HG02840 (cell line): ENCODE measurements around the gene CDKN2C.
"Not testable (repeated sequence)": the region's sequence is repeated elsewhere in the genome, so short reads cannot be mapped to it uniquely, and the experiment has no call there.

ENCODE experiments used
- ATAC-seq: cut with Tn5 transposase; IDR thresholded peaks from one replicate; pipeline ENCODE4 v1.9.1; 2021; ENCODE audit warnings: mild to moderate bottlenecking, moderate library complexity, moderate number of reproducible peaks; ENCODE audit not compliant: unreplicated experiment, low FRiP score

Gene CDKN2C

DNA sequence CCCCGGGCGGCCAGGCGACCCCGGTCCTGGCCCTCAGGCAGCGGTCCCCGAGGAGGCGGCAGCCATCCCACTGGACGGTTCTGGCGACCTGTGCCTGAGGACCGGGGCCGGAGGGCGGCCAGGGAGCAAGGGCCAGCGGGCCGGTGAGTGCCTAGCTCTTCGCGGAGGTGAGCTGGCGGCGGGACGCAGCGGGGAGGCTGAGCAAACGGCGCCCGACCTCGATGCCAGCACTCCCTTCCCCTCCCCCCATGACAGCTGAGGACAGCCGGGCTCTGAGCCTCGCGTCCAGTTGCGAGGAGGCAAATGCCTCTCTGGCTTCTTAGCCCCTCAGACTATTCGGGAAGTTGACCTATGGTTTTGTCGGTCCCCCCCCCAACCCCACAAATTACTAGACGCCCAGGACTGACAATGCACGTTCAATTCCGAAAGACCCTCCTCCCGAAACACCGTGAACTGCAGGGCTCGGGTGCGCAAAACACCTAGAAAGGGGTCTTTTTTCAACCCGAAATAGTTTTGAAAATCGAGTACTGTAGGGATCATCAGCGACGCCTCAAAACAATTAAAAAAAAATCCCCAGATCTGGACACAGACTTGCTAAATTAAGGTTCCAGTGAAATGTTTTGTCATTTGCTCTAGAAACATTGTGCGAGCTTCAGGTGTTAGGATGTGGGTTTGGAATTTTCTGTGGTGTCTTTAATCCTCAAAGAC lies 8.3 kb downstream of the CDKN2C start:
- peak; percentile 34 for ATAC-seq

DNA sequence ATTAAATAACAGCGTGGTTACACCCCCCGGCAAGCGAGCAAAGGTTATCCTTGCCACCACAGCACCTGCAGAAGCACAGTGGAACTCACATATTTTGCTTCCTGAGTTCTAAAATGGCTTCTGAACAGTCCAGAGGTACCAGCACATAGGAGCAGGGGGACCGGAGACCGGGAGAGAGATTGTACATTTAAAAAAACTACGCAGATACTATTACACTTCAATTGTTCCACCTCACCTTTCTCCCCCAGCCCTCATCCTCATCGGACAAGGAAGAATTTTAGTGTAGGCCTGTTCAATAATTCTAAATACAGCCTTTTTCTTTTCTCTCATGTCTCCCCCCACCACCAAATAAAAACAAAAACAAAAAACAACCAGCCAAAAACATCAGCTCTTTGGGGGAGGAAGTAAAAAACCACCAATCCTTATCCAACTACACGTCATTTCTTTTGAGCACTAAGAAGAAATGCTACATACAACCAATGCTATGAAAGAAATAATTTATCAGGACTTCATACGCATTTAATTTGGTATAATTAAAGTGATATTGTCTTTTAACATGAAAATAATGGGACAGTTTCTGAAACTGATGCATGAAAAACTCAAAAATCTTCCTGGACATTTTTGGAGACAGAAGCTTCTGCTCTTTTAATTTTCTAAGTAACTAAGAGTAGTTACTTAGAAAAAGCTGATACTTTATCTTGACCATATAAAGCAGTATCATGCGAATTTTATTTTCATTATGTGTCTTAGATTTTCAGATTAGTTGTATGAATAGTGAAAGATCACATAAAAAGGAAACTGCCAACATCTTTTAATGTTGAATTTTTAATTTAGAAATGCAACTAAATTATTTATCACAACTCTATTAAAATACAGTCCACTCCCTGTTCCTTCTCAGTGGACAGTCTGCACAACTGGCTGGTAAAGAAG lies 9.1 kb downstream of the CDKN2C start:
- no peak for ATAC-seq

- ATAC-seq = no peak
Observed at GRCh38 chr1:50979937-50980336, 9.9 kb downstream of the CDKN2C start.

GRCh38 chr1:50980505-50980904 lies 10.5 kb downstream of the CDKN2C start:
- no peak for ATAC-seq

DNA sequence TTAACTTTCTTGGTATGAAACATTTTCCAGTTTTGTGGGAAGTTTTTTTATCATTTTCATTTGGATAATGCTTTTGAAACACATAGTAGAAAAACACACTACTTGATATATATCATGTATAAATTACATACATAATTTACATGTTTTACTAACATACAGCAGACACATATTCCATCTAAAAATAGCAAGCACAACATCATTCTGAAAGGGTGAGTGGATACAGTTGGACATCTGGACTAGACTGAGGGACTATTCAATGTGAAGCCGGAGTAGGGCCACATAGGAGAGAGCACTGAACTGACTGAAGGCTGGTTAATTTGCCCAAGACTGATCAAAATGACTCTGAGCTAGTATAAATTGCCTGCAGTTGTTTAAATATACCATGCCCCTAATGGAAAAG lies 11.7 kb downstream of the CDKN2C start:
- ATAC-seq = no peak

DNA sequence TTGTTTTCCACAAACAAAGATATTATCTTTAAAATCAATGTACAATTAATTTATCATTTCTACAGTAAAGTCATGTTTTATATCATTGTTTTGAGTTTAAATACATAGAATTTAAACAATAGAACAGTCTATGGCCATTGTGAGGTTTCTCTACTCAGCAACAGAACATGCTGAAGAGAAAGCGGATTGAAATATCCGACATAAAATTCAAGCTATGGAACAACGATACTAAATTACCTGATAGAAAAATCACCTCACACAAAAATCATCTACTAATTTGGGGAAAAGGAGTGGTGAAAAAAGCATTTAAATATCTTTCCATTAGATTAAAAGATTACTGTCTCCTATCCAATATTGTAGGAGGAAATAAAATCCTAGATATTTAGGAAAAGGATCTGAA lies 12.6 kb downstream of the CDKN2C start:
- ATAC-seq = no peak

- ATAC-seq = no peak
Observed at GRCh38 chr1:50983219-50983802, 13.3 kb downstream of the CDKN2C start.

- ATAC-seq = no peak
Observed at GRCh38 chr1:50985094-50985493, 15.0 kb downstream of the CDKN2C start.

- ATAC-seq = no peak
Observed at GRCh38 chr1:50986653-50987052, 16.6 kb downstream of the CDKN2C start.

- no peak for ATAC-seq
Observed at GRCh38 chr1:50989694-50990093, 19.6 kb downstream of the CDKN2C start.

- no peak for ATAC-seq
Observed at GRCh38 chr1:50992532-50993318, 22.7 kb downstream of the CDKN2C start.

DNA sequence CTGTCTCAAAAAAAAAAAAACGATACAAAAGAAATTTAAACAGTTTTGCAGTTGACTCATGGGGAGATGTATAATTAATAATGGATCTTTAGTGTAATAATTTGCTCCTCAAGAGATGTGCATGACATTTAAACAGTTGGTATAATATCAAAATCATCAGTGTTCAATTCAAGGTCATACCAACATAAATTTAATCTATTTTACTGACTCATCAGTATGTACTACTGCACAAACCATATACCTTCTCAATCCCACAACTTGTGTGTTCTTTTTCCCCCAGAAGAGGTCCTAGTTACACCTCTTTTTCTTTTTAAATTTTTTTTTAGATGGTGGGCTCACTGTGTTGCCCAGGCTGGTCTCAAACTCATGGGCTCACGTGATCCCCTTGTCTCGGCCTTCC lies 23.6 kb downstream of the CDKN2C start:
- no peak for ATAC-seq

DNA sequence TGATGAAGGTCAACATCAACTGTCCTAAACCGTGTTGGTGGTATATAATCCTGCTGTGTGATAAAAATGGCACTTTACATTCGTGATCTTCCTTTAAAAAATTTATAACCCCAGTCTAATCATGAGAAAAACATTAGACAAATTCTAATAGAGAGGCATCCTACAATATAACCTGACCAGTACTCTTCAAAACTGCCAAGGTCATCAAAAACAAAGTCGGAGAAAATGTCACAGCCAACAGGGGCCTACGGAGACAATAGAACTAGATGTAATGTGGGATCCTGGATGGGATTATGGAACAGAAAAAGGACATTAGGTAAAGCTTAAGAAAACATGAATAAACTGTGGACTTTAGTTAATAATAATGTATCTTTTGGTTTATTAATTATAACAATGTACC lies 25.0 kb downstream of the CDKN2C start:
- ATAC-seq = no peak

GRCh38 chr1:50995651-50996050 lies 25.6 kb downstream of the CDKN2C start:
- ATAC-seq = no peak

- ATAC-seq = no peak
Observed at GRCh38 chr1:50996083-50996482, 26.0 kb downstream of the CDKN2C start.

DNA sequence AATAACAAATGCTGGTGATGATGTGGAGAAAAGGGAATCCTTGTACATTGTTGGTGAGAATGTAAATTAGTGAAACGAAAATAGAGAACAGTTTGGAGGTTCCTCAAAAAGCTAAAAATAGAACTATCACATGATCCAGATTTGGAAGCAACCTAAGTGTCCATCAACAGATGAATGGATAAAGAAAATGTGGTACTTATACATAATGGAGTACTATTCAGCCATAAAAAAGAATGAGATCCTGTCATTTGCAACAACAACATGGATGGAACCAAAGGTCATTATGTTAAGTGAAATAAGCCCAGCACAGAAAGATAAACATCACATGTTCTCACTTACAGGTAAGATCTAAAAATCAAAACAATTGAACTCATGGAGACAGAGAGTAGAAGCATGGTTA lies 29.3 kb downstream of the CDKN2C start:
- not testable (repeated sequence) for ATAC-seq

- peak; percentile 86 for ATAC-seq
Observed at GRCh38 chr1:51000160-51000559, 30.1 kb downstream of the CDKN2C start.

DNA sequence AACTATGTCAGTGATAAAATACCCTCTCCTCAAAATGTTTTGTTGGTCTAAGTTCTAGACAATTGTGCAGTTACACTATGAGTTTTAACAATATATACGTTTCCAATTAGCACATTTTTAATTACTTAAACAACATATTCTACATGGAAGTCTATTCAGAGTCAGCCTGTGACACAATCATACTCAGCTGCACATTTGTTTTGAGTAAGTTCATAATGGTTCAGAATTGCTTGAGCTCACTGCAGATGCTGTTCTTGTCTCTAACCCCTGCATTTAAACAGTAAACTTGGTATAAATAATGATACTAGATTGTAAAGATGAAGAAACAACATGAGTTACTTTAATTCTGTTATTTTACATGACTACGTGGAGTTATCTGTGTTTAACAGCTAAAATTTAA lies 30.6 kb downstream of the CDKN2C start:
- peak; percentile 30 for ATAC-seq

DNA sequence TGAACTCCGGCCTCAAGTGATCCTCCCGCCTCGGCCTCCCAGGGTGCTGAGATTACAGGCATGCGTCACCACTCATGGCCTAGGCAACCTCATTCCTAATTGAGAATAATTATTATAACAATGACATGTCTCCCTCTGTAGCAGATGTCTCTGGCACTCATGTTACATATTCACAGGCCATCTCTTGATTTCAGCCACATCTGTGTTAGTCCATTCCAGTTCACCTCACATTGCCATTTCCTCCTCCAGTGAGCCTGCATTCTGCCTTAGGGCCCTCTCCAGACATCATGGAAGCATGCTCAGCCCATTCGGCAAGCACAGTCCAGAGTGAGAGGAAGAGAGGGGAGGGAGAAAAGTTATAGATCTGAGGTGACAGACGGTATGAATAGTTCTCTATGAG lies 32.5 kb downstream of the CDKN2C start:
- no peak for ATAC-seq

DNA sequence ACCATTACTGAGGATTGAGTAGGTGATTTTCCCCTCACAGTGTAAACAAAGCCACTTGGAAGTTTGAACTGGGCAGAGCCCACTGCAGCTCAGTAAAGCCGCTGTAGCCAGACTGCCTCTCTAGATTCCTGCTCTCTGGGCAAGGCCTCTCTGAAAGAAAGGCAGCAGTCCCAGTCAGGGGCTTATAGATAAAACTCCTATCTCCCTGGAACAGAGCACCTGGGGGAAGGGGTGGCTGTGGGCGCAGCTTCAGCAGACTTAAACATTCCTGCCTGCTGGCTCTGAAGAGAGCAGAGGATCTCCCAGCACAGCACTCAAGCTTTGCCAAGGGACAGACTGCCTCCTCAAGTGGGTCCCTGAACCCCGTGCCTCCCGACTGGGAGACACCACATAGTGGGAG lies 35.5 kb downstream of the CDKN2C start:
- not testable (repeated sequence) for ATAC-seq

- no peak for ATAC-seq
Observed at GRCh38 chr1:51009381-51009780, 39.3 kb downstream of the CDKN2C start.
